ENCODE results near the gene SCFD2.

Gene SCFD2

GRCh38 chr4:52936729-52937128 is 429.1 kb downstream of the SCFD2 start:
- DNase-seq (ENCODE audit: low read depth), result no peak

GRCh38 chr4:52935317-52935716 is 430.5 kb downstream of the SCFD2 start:
- H3K4me3 ChIP-seq (ENCODE audit: control insufficient read depth, low read depth, low read length), result no peak overlapping the region
- no peak for DNase-seq (ENCODE audit: low read depth)
- no peak for TF ChIP-seq CTCF (IDR thresholded peaks at IDR 0.05; ENCODE audit: control insufficient read depth, insufficient read depth, low read depth, low read length, missing control alignments)

More at GRCh38 chr4:52936729-52937128, 429.1 kb downstream of the SCFD2 start:
- no peak for TF ChIP-seq CTCF (IDR thresholded peaks at IDR 0.05; ENCODE audit: control insufficient read depth, insufficient read depth, low read depth, low read length, missing control alignments)
- H3K4me3 ChIP-seq (ENCODE audit: control insufficient read depth, low read depth, low read length), result no peak overlapping the region

GRCh38 chr4:52933738-52934137 is 432.1 kb downstream of the SCFD2 start:
- H3K4me3 ChIP-seq (ENCODE audit: control insufficient read depth, low read depth, low read length), result no peak overlapping the region
- no peak for DNase-seq (ENCODE audit: low read depth)
- TF ChIP-seq CTCF (IDR thresholded peaks at IDR 0.05; ENCODE audit: control insufficient read depth, insufficient read depth, low read depth, low read length, missing control alignments), result no peak

- TF ChIP-seq CTCF (IDR thresholded peaks at IDR 0.05; ENCODE audit: control insufficient read depth, insufficient read depth, low read depth, low read length, missing control alignments), result no peak
- no peak overlapping the region for H3K4me3 ChIP-seq (ENCODE audit: control insufficient read depth, low read depth, low read length)
- DNase-seq (ENCODE audit: low read depth), result no peak
Observed at GRCh38 chr4:52932591-52933470, 433.0 kb downstream of the SCFD2 start.

GRCh38 chr4:52931243-52931642 is 434.6 kb downstream of the SCFD2 start:
- TF ChIP-seq CTCF (IDR thresholded peaks at IDR 0.05; ENCODE audit: control insufficient read depth, insufficient read depth, low read depth, low read length, missing control alignments), result no peak
- DNase-seq (ENCODE audit: low read depth), result no peak

GRCh38 chr4:52926196-52926974 is 439.5 kb downstream of the SCFD2 start:
- H3K4me3 ChIP-seq (ENCODE audit: control insufficient read depth, low read depth, low read length), result no peak overlapping the region
- DNase-seq (ENCODE audit: low read depth), result no peak
- TF ChIP-seq CTCF (IDR thresholded peaks at IDR 0.05; ENCODE audit: control insufficient read depth, insufficient read depth, low read depth, low read length, missing control alignments), result no peak

More at GRCh38 chr4:52931243-52931642, 434.6 kb downstream of the SCFD2 start:
- H3K4me3 ChIP-seq (ENCODE audit: control insufficient read depth, low read depth, low read length), result no peak overlapping the region
